Loucy (cell line): Measurements from ENCODE around the gene DDO.

Experiments used
- CTCF ChIP-seq: fragments of 200-600 bp; sonication (generic); conservative IDR thresholded peaks from 2 replicates; pipeline ENCODE4 v1.5.1; 2014; ENCODE audit warnings: mild to moderate bottlenecking, antibody characterized with exemption, low read length
- EZH2phosphoT487 ChIP-seq: fragments of 200-600 bp; IDR thresholded peaks from 2 replicates; pipeline ENCODE4 v1.6.1; 2018; ENCODE audit warnings: antibody characterized with exemption, mild to moderate bottlenecking, moderate library complexity, borderline replicate concordance

- TF ChIP-seq CTCF (no peak), EZH2phosphoT487 (no peak)
These were observed 24.0 kb upstream of the DDO start for GRCh38 chr6:110439356-110439755.
